DMS 273 (cell line): ENCODE measurements around the gene NEUROD6.
A peak's percentile ranks its signal among the peaks of the same experiment; 100 is the strongest.

Experiments
- DNase-seq: peaks from one replicate; lab custom pipeline; 2025; ENCODE audit not compliant: unreplicated experiment; lab: John Stamatoyannopoulos, UW

The NEUROD6 gene

DNA sequence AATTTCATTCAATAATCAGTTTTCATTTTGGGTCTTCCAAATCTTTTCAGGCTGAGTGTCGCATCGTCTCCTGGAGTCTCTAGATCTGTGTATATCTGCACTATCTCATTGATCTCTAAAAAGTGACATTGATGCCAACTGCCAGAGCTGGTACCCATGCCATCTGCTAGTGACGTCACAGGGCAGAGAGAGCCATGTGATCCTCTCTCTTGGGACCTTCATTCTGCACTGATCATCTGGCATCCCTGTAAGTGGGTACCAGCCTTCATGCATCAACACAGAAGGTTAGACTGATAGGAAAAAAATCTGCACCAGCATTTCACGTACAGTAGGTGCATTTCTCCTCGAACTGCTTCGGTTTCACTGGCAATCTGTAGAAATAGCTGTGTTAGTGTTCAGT is at the start of gene NEUROD6:
Gene NEUROD6, minus strand, starts transcription at position 124 of the 400 bp plus-strand sequence. CDS start 1,458 bp downstream, outside the sequence.
- peak; percentile 98 for DNase-seq

DNA sequence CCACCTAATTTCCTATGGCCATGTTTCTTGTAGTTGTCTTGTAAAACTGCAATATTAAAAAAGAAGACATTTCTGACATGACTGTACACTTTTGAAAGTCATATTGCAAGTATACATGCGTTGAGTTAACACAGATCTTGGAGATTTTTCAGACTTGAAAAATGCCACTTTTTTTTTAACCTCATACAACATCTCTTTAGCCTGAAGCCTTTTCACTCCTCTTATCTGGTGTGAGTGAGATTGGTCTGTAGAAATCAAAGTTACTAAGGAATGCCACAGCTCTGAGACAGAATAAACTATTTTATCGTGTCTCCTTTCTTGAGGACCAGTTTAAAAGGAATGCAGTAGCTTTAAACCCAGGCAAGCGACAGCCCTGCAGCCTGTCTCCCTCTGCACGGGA is 43.9 kb upstream of the NEUROD6 start:
- no peak for DNase-seq

- DNase-seq = no peak
Observed at GRCh38 chr7:31382722-31383121, 42.2 kb upstream of the NEUROD6 start.

DNA sequence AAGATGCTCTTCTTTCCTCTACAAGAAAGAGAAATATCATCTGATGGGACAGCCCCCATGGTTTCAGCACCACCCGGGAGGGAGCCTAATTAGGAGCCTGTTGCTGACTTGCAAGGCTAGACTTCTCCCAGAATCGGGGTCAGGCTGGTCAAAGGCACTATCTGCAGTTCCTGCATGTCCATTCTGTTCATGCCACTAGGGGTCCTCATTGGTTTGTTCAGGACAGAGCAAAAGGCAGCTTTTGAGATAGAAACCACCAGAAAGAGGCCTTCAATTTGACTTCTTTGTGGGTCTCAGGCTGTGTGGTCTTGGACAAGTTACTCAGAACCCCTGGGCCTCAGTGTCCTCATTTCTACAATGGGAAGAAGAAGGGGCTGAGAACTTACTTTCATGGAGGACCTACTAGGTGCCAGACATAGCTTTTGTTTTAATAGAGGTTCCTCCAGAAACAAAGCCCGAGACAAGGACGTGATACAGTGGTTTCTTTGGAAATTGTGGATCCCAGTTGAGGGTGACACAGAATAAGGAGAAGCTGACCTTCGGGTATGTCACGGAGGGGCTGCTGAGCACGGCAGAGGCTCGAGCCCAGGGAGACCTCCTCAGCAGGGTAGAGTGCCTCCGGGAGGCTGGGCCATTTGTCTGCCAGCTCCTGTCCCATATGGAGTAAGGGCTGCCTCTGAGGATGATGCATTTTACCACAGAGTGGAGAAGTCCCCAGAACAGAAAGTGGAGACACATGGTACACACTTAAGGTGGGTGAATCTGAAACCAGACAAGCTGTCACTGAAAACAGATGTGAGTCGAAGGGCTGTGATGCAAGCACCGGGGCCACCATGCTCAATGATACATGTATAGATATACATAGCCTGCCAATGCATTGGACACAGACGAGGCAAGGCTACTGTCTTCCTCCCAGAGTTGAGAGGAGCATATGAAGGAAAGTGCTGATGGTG is 33.1 kb upstream of the NEUROD6 start:
- DNase-seq = peak; percentile 88

GRCh38 chr7:31372231-31372959 is 31.9 kb upstream of the NEUROD6 start:
- peak; percentile 24 for DNase-seq

DNA sequence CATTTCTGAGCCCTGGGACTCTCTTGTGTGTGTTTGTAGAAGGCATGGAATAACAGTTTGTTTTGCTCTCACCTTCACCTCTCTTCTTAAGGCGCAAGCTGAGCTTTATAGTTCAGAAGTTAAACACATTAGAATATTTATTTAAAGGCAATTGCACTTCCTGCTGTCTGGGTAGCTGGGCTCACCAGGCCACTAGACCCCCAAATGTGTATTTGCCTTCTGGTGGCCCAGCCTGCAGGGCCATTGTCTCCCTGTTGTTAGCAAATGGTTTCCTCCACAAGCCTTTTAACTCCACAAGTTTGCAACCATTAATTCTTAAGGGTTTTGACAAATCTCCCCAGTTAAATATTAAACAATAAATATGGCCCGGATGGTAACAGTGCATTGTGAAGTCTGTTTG is 31.1 kb upstream of the NEUROD6 start:
- no peak for DNase-seq

GRCh38 chr7:31370609-31371008 is 30.1 kb upstream of the NEUROD6 start:
- DNase-seq = no peak

GRCh38 chr7:31368620-31369019 is 28.1 kb upstream of the NEUROD6 start:
- no peak for DNase-seq

DNA sequence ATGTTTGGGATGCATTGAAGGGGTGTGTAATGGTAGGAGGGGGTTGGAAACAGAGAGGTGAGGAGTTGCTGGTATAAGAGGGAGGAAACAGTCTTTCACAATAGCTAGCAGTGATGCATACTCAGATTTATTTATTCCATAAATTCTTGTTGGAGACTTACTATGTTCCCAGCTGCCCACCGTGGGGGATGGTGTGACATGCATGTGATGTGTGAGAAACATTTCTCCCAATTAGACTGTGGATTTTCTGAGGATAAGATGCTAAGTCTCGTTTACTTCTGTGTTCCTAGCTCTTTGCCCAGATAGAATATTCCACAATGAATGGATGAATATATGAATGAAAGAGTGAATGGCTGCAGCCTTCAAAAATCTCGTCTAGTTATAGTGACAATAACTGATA is 23.0 kb upstream of the NEUROD6 start:
- DNase-seq = no peak

DNA sequence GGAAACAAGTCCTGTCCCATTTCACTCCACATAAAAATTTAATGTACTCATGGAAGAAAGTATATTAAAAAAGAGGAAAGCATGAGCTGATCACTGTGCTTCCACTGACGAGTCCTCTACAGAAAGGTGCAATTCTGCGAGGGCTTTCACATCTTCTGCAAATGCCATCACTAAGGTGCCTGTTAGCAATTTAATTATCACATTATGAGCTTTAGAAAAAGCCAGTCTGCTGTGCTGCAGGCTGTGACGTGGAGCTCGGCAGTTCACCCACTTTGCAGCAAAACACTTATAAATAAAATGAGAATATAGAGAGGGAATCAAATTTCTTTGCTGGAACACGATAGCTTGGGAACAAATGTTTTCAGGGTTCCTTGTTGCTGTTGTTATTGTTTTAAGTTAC is 22.5 kb upstream of the NEUROD6 start:
- DNase-seq = no peak

- DNase-seq = no peak
Observed at GRCh38 chr7:31362401-31362800, 21.9 kb upstream of the NEUROD6 start.

DNA sequence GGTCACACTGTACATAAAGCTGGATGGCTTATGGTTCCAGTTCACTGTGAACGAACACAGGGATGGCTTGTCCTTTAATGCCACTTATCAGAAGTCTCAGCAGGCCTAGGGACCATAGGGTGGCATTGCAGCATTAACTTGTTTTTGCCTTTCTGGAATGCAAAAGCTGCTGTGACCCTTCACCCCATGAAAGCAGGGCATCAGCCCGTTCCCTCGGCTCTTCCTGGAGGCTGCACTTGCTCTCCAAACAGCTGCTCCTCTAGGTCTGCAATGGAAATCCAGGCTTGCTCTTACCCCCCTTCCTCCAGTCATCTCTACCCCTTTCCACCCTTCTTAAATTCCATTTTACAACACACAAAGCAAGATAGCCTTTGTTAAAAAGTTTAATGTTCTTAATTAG is 17.9 kb upstream of the NEUROD6 start:
- DNase-seq = no peak

DNA sequence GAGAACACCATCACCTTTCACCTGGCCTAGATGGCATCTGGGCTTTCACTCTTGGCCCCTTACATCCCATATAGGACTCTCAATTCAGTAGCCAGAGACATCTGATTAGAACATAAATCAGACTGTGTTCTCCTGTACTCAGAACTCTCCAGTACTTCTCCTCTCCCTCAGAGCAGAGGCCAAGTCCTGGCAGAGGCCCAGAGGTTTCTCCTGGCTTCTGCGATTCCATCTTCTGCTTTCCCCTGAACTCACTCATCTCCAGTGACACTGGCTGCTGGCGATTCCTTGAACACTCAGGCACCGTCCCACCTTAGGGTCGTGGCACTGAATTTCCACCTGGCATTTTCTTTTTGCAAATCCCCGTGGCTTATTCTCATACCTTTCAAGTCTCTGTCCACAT is 4.9 kb upstream of the NEUROD6 start:
- DNase-seq = no peak

DNA sequence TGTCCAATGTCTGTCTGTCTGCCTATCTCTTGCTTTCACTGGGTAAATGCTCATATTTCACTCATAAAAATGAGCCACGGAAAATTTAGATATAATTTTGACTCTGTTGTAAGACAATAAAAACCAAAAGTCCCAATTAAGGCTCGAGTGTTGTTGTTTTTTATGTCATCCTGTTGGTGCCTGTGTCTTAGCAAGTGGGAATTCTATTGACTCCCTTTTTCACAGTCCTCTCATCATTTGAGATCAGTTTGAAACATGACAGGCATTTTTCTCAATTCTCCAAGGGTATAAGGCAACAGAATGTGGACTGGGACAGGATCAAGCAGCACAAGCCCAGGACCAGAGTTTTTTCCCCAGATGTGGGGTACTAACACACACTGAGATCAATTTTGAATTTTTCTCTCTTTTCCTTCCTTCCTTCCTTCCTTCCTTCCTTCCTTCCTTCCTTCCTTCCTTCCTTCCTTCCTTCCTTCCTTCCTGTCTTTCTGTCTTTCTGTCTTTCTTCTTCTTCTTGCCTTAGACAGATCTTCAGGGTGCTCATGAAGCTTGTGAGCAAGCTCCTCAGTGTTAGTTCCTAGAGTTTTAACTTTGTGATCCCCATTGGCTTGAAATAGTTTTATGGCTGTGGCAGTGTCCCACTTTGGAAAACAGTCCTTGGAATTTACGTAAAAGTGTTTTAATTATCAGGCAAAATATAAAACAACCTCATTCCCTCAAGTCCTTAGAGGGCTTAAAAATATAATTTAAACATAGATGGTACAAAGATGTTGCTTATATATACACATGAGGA is 3.2 kb upstream of the NEUROD6 start:
- no peak for DNase-seq

DNA sequence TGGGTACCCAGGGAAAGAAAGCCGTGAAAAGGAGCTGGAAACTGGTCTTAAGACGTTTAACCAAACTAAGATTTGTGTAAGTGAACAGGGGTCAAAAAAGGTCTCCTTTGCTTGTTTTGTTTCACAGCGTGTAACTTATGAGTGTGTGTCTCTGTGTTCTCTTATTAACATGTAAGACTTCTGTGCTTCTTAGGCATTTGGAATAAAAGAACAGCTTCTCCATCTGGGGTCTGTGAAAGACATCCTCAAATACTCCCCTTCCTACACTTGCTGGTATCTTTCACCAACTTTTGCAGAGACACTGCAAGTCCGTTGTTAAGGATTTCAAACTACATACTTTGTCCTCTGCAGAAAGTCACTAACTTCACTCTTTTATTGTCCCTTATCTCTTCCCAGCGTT is 615 bp upstream of the NEUROD6 start:
- peak; percentile 65 for DNase-seq

DNA sequence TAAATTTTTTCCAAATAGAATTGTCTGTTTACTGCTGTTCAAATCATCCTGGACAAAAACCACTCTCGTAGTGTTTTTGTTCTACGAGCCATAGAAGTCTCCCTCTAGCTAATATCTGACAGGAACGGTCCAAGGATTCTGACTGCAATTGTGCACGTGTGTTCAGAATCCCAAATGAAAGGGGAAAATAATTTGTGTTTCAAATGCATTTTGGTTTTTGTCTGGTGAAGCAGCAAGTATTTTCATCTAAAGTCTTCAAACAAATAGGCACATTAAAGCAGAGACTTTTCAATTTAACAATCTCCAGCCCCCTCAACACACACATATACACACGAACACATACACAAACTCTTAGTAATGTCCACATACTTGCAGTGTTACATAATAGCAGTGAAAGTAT is 475 bp downstream of the NEUROD6 start:
- peak; percentile 65 for DNase-seq

DNA sequence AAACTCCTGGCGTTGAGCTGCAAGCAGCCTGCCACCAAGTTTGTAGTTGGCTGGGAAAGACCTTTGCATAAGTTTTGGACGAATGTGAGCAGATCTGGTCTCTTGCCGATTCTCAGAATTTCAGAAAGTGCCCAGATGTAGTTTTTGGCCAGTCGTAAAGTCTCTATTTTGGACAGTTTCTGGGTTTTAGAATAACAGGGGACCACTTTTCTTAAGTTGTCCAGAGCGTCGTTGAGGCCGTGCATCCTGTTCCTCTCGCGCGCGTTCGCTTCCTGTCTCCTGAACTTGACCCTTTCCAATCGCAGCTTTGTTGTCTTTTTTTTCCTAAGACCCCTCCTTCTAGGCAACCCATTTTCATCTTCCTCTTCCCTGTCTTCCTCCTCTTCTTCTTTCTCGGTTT is 1.8 kb downstream of the NEUROD6 start:
- no peak for DNase-seq

- no peak for DNase-seq
Observed at GRCh38 chr7:31337002-31337565, 3.4 kb downstream of the NEUROD6 start.

- peak; percentile 82 for DNase-seq
Observed at GRCh38 chr7:31336202-31337001, 4.1 kb downstream of the NEUROD6 start.

GRCh38 chr7:31335884-31336201 is 4.7 kb downstream of the NEUROD6 start:
- DNase-seq = no peak
